HG03135 (cell line): Measurements from ENCODE around the gene MRPL2.

Experiments used
- ATAC-seq: cut with Tn5 transposase; IDR thresholded peaks from one replicate; pipeline ENCODE4 v1.9.1; 2021; ENCODE audit warnings: mild to moderate bottlenecking, moderate library complexity; ENCODE audit not compliant: unreplicated experiment

The MRPL2 gene

GRCh38 chr6:43021270-43022047, 37.8 kb downstream of the MRPL2 start, which contains the start of gene RRP36:
RRP36 (plus strand) TSS chr6:43021623; CDS start chr6:43021655, 32 bp downstream.
- peak; percentile 59 for ATAC-seq

- ATAC-seq = no peak
Measured at GRCh38 chr6:43020847-43021246, 38.4 kb downstream of the MRPL2 start.

- ATAC-seq = no peak
Measured at GRCh38 chr6:43020052-43020705, 39.1 kb downstream of the MRPL2 start.

- no peak for ATAC-seq
Measured at GRCh38 chr6:43019152-43019551, 40.1 kb downstream of the MRPL2 start.

- ATAC-seq = no peak
Measured at GRCh38 chr6:43016943-43017334, 42.3 kb downstream of the MRPL2 start.

DNA sequence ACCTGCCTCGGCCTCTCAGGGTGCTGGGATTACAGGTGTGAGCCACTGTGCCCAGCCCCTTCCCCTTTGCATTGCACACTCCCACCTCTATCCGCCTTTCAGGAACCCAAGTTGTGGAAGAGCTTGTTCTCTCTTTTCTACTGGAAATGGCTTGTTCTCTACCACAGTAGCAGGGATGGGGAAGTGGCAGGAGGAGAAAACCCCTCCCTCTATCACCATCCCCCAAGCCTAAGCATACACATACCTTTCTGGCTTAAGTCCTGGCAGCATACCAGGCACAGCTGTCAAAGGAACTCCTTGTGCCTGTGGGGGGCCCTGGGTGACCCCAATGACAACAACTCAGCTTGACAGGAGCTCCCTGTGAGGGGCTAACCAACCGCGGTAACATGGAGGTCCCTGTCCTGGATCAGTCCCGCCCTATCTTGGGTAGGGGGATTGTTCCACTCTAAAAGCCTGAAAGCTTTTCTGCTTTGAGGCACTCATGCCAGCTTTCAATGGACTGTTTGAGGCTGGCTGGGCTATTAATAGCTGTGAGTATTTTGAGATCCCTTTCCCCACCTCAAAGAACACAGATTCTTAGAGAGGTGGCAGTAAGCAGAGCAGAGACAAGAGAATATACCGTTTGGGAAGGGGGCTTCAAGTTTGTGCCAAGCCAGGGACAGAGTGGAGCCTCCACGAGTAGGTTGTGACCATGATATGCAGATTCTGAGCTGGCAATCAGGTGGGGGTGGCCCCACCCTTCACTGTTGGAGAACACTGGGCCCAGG, 42.9 kb downstream of the MRPL2 start:
- no peak for ATAC-seq

DNA sequence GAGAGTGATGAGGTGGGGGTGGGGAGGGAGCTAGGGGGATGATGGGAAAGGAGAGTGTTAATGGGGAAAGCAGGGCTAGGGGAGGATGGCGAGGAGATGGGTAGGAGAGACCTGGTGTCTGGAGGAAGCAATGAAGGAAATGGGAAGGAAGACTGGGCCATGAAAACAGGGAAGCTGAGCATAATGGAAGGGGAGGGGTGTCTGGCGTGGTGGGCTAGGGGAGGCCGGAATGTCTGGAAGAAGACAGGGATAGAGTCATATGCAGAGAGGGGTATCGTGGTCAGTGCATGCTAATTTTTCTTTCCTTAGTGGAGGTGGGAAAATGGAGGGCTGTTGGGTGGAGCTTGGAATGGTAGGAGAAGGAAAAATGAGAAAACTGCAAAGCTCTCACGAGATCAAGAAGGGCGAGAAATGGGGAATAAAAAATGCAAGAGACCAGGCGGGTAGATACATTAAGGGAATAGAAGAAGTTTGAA, 44.8 kb downstream of the MRPL2 start:
- no peak for ATAC-seq

GRCh38 chr6:43013843-43014433, 45.3 kb downstream of the MRPL2 start, which contains the start of the genes KLHDC3 and MEA1:
KLHDC3 (plus strand) TSS chr6:43014249; CDS start chr6:43017193, 2,944 bp downstream.
MEA1 (minus strand) TSS chr6:43013946; CDS start chr6:43013813, 133 bp downstream.
- peak; percentile 87 for ATAC-seq

- no peak for ATAC-seq
Measured at GRCh38 chr6:43013097-43013842, 46.0 kb downstream of the MRPL2 start.

GRCh38 chr6:43012364-43012763, 46.9 kb downstream of the MRPL2 start:
- ATAC-seq = no peak

DNA sequence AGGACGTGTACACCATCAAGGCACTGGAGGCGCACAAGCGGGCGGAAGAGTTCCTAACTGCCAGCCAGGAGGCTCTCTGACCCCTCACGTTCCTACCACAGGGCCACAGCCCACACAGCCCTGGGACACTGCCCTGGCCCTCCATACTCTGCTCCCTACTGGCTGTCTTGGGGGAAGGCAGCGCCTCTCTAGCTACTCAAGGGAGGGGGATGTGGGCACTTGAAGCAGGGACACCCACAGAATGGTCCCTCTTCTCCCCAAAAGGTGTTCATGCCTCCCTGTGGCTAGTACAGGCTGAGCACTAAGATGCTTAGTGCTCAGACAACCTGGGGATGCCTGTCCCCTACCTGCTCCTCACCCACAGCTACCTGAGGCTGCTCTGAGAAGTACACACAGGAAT, 48.0 kb downstream of the MRPL2 start:
- no peak for ATAC-seq

DNA sequence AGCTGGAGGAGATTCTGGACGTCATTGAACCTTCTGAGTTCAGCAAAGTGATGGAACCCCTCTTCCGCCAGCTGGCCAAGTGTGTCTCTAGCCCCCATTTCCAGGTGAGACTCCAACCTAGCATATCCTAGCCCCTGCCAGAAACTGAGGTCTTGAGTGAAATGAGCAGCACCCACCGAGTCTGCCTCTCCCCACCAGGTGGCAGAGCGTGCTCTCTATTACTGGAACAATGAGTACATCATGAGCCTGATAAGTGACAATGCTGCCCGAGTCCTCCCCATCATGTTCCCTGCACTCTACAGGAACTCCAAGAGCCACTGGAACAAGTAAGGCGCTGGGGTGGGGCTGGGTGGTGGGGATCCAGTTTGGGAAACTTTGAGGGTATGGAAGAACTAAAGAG, 50.1 kb downstream of the MRPL2 start:
- ATAC-seq = no peak

- ATAC-seq = no peak
Measured at GRCh38 chr6:43007126-43007525, 52.1 kb downstream of the MRPL2 start.

DNA sequence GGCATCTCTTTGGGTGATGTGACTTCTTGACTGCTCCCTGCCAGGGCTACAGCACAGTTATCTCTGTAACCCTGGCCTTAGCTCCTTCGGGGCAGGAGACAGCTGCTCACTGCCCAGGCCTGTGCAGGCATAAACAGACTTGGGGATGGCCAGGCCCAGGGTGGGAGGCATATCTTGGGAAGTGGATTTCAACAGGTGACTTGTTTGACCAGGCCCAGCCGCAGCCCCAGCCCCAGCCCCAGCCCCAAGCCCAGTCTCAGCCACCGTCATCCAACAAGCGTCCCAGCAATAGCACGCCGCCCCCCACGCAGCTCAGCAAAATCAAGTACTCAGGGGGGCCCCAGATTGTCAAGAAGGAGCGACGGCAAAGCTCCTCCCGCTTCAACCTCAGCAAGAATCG, 53.0 kb downstream of the MRPL2 start:
- no peak for ATAC-seq

- no peak for ATAC-seq
Measured at GRCh38 chr6:43005844-43006243, 53.4 kb downstream of the MRPL2 start.
